GM21576 (cell line): ENCODE measurements around the gene LAMTOR1.
A peak's percentile ranks its signal among the peaks of the same experiment; 100 is the strongest.

Experiments used
- ATAC-seq: cut with Tn5 transposase; IDR thresholded peaks from one replicate; pipeline ENCODE4 v1.9.1; 2021; ENCODE audit warnings: mild to moderate bottlenecking, moderate library complexity; ENCODE audit not compliant: unreplicated experiment

The LAMTOR1 gene

GRCh38 chr11:72083414-72083813, 19.7 kb downstream of the LAMTOR1 start:
- no peak for ATAC-seq

GRCh38 chr11:72081821-72082453, 21.2 kb downstream of the LAMTOR1 start:
- no peak for ATAC-seq

- ATAC-seq, result no peak
These were observed 21.9 kb downstream of the LAMTOR1 start for GRCh38 chr11:72081184-72081644.

GRCh38 chr11:72080326-72081183, 22.5 kb downstream of the LAMTOR1 start, which contains the start of the genes LRRC51 and NUMA1:
Gene LRRC51, plus strand, starts transcription at chr11:72080850. Its CDS starts 8,234 bp downstream, at chr11:72089084.
Gene NUMA1, minus strand, starts transcription at chr11:72080542. Its CDS starts 44,599 bp downstream, at chr11:72035943.
- peak; percentile 91 for ATAC-seq

GRCh38 chr11:72079819-72080325, 23.2 kb downstream of the LAMTOR1 start:
- no peak for ATAC-seq

GRCh38 chr11:72078477-72078876, 24.6 kb downstream of the LAMTOR1 start:
- ATAC-seq, result no peak

- ATAC-seq, result no peak
These were observed 27.3 kb downstream of the LAMTOR1 start for GRCh38 chr11:72075756-72076155.

GRCh38 chr11:72075109-72075508, 28.0 kb downstream of the LAMTOR1 start:
- no peak for ATAC-seq

- no peak for ATAC-seq
These were observed 30.7 kb downstream of the LAMTOR1 start for GRCh38 chr11:72072348-72072747.

- no peak for ATAC-seq
These were observed 32.6 kb downstream of the LAMTOR1 start for GRCh38 chr11:72070491-72070890.

GRCh38 chr11:72069787-72070251, 33.3 kb downstream of the LAMTOR1 start:
- no peak for ATAC-seq

- ATAC-seq, result no peak
These were observed 33.9 kb downstream of the LAMTOR1 start for GRCh38 chr11:72069200-72069599.

GRCh38 chr11:72067676-72068075, 35.4 kb downstream of the LAMTOR1 start:
- ATAC-seq, result no peak

GRCh38 chr11:72067266-72067665, 35.8 kb downstream of the LAMTOR1 start:
- ATAC-seq, result no peak

GRCh38 chr11:72066855-72067254, 36.2 kb downstream of the LAMTOR1 start:
- ATAC-seq, result no peak

- ATAC-seq, result no peak
These were observed 41.2 kb downstream of the LAMTOR1 start for GRCh38 chr11:72061739-72062396.

- no peak for ATAC-seq
These were observed 44.6 kb downstream of the LAMTOR1 start for GRCh38 chr11:72058416-72059034.

- no peak for ATAC-seq
These were observed 54.2 kb downstream of the LAMTOR1 start for GRCh38 chr11:72048766-72049460.
